Stimulated activated CD8-positive, alpha-beta memory T cell treated with anti-CD3 and anti-CD28 coated beads, Interleukin-7, amount 100 ng/mL, for 24 hours (primary cell): ENCODE results near the gene PYGO1.
"Not testable (repeated sequence)": the region's sequence is repeated elsewhere in the genome, so short reads cannot be mapped to it uniquely, and the experiment has no call there.

Experiments used
- DNase-seq: peaks from one replicate; pipeline ENCODE4 v3.0.0-alpha.2; 2020; ENCODE audit warnings: low read depth

The PYGO1 gene

GRCh38 chr15:55505407-55505806, 82.7 kb downstream of the PYGO1 start:
- DNase-seq = not testable (repeated sequence)

GRCh38 chr15:55499151-55499550, 89.0 kb downstream of the PYGO1 start:
- DNase-seq = no peak

- DNase-seq = peak; percentile 52
These were observed 89.8 kb downstream of the PYGO1 start for GRCh38 chr15:55498109-55498938.

- no peak for DNase-seq
These were observed 91.4 kb downstream of the PYGO1 start for GRCh38 chr15:55496716-55497115.

GRCh38 chr15:55494931-55495330, 93.2 kb downstream of the PYGO1 start:
- no peak for DNase-seq

- DNase-seq = not testable (repeated sequence)
These were observed 99.1 kb downstream of the PYGO1 start for GRCh38 chr15:55488952-55489600.
